ENCODE data around the gene TARS1. TPM values are rescaled to one million over a fixed set of nuclear protein-coding genes. Genes with fewer than 3 reads are reported as not detected.

The TARS1 gene
- total and polyA plus RNA-seq, 2 of the 13 experiments (the other 11 are each of a cell fraction or from before 2014, with no cell fraction given) = 77.0 to 184 TPM

DNA sequence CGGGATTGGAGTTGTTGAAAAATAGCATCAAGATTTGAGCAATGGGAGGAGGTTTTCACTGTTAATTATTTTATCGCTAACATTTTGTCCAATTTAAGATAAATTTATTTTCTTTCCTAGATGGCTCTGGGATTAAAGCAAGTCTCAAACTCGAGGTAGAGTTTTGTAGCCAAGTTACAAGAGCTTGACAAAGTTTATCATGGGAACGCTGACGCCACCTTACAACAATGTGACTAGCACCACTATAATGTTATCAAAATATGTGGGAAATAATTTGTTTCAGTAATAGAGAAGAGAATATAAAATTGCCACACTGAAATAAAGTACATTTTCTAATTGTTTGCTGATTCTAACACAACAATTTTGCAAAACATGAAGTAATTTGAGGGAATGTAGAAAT is 19.8 kb upstream of the TARS1 start:
- Histone ChIP-seq H3K36me3 (replicated peaks in 1 of 2; ENCODE audit: control insufficient read depth in 1 of 2, insufficient read depth in 2 of 2, low read length in 2 of 2) (no peaks in the 10 kb centered on the region), H3K79me2 (ENCODE audit: insufficient read depth, low read length) (no peaks in the 10 kb centered on the region), H3K9me3 (ENCODE audit: low read length) (no peaks in the 10 kb centered on the region), H3K27ac (ENCODE audit: extremely low read length, insufficient read depth, low read length) (no peak overlapping the region), H3K4me1 (ENCODE audit: insufficient read depth, low read length) (no peaks in the 10 kb centered on the region), H3K9ac (ENCODE audit: insufficient read depth, low read depth, low read length) (no peak overlapping the region), H2AFZ (ENCODE audit: low read length) (no peak overlapping the region), H3K4me2 (ENCODE audit: low read depth, low read length) (no peak overlapping the region), H3K27me3 (ENCODE audit: control insufficient read depth in 1 of 2, insufficient read depth in 2 of 2, low read length in 2 of 2) (no peaks in the 10 kb centered on the region; a peak in 1 of 5 replicates), H4K20me1 (ENCODE audit: insufficient read depth, low read length) (no peaks in the 10 kb centered on the region), H3K4me3 (replicated peaks in 1 of 3; ENCODE audit: insufficient read depth in 1 of 3, low read depth in 2 of 3, low read length in 3 of 3) (no peak overlapping the region)
- ChIA-PET CTCF (ENCODE audit: low intra/inter-chr PET ratio, low total read pairs) (no interaction called here), POLR2A (no interaction called here)
- WGBS (ENCODE audit: low lambda C conversion rate) = 54% methylated on average over 5 of the region's 5 CpGs
- intact Hi-C loops (cut with micrococcal nuclease; ENCODE audit: unreplicated experiment) = loop anchor here (5.0 kb wide), 1 partner anchor 479 kb away; no protein-coding TSS in a partner anchor
- BruUV-seq (replicated peaks) = no TSS peak
- ATAC-seq = no peak
- no peak for FAIRE-seq
- no peak for DNase-seq (ENCODE audit: low spot score)
- in situ Hi-C loops (cut with HindIII; ENCODE audit: extremely low pct_ligation_motif_present, low pct_unique_long_range_greater_than_20kb) = loop anchor here (10.0 to 25.0 kb wide), 2 partner anchors 484 to 716 kb away; no protein-coding TSS in a partner anchor
- TF ChIP-seq MZF1 (CRISPR knock-in tag; IDR thresholded peaks at IDR 0.05; ENCODE audit: borderline replicate concordance) = no peak
- no peak for TF ChIP-seq GABPA (IDR thresholded peaks at IDR 0.05; ENCODE audit: low read depth, low read length)
- no peak for TF ChIP-seq GABPA (CRISPR knock-in tag; IDR thresholded peaks at IDR 0.05; ENCODE audit: low read depth)
- no peak for TF ChIP-seq ZNF749 (CRISPR knock-in tag; IDR thresholded peaks at IDR 0.05; ENCODE audit: borderline replicate concordance)
- TF ChIP-seq, protein P1, sequence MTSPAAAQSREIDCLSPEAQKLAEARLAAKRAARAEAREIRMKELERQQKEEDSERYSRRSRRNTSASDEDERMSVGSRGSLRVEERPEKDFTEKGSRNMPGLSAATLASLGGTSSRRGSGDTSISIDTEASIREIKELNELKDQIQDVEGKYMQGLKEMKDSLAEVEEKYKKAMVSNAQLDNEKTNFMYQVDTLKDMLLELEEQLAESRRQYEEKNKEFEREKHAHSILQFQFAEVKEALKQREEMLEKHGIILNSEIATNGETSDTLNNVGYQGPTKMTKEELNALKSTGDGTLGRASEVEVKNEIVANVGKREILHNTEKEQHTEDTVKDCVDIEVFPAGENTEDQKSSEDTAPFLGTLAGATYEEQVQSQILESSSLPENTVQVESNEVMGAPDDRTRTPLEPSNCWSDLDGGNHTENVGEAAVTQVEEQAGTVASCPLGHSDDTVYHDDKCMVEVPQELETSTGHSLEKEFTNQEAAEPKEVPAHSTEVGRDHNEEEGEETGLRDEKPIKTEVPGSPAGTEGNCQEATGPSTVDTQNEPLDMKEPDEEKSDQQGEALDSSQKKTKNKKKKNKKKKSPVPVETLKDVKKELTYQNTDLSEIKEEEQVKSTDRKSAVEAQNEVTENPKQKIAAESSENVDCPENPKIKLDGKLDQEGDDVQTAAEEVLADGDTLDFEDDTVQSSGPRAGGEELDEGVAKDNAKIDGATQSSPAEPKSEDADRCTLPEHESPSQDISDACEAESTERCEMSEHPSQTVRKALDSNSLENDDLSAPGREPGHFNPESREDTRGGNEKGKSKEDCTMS (CRISPR knock-in tag; conservative IDR thresholded peaks at IDR 0.05) = no peak
- TF ChIP-seq HMG20B (CRISPR knock-in tag; conservative IDR thresholded peaks at IDR 0.05) = no peak
- no peak for TF ChIP-seq SOX5 (CRISPR knock-in tag; IDR thresholded peaks at IDR 0.05; ENCODE audit: borderline replicate concordance)
- TF ChIP-seq, protein P2, sequence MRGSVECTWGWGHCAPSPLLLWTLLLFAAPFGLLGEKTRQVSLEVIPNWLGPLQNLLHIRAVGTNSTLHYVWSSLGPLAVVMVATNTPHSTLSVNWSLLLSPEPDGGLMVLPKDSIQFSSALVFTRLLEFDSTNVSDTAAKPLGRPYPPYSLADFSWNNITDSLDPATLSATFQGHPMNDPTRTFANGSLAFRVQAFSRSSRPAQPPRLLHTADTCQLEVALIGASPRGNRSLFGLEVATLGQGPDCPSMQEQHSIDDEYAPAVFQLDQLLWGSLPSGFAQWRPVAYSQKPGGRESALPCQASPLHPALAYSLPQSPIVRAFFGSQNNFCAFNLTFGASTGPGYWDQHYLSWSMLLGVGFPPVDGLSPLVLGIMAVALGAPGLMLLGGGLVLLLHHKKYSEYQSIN (CRISPR knock-in tag; IDR thresholded peaks at IDR 0.05; ENCODE audit: borderline replicate concordance) = no peak
- TF ChIP-seq, protein P3, sequence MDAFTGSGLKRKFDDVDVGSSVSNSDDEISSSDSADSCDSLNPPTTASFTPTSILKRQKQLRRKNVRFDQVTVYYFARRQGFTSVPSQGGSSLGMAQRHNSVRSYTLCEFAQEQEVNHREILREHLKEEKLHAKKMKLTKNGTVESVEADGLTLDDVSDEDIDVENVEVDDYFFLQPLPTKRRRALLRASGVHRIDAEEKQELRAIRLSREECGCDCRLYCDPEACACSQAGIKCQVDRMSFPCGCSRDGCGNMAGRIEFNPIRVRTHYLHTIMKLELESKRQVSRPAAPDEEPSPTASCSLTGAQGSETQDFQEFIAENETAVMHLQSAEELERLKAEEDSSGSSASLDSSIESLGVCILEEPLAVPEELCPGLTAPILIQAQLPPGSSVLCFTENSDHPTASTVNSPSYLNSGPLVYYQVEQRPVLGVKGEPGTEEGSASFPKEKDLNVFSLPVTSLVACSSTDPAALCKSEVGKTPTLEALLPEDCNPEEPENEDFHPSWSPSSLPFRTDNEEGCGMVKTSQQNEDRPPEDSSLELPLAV (CRISPR knock-in tag; conservative IDR thresholded peaks at IDR 0.05; ENCODE audit: low read depth) = no peak
- no peak for TF ChIP-seq DNMT1 (CRISPR knock-in tag; IDR thresholded peaks at IDR 0.05)
- TF ChIP-seq, protein P4, sequence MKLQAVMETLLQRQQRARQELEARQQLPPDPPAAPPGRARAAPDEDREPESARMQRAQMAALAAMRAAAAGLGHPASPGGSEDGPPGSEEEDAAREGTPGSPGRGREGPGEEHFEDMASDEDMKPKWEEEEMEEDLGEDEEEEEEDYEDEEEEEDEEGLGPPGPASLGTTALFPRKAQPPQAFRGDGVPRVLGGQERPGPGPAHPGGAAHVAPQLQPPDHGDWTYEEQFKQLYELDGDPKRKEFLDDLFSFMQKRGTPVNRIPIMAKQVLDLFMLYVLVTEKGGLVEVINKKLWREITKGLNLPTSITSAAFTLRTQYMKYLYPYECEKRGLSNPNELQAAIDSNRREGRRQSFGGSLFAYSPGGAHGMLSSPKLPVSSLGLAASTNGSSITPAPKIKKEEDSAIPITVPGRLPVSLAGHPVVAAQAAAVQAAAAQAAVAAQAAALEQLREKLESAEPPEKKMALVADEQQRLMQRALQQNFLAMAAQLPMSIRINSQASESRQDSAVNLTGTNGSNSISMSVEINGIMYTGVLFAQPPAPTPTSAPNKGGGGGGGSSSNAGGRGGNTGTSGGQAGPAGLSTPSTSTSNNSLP (IDR thresholded peaks at IDR 0.05; ENCODE audit: low read depth, low read length) = no peak
- TF ChIP-seq ZIK1 (CRISPR knock-in tag; IDR thresholded peaks at IDR 0.05; ENCODE audit: borderline replicate concordance, low read depth) = no peak
- TF ChIP-seq SMARCE1 (IDR thresholded peaks at IDR 0.05; ENCODE audit: borderline replicate concordance) = no peak
- no peak for TF ChIP-seq SYNCRIP (IDR thresholded peaks at IDR 0.05; ENCODE audit: insufficient read depth, low read depth, low read length)
